Subcutaneous adipose tissue (tissue), 4 donors: ENCODE measurements around the gene SHLD1. TPM values are rescaled to one million over a fixed set of nuclear protein-coding genes. Genes with fewer than 3 reads are reported as not detected.

ENCODE experiments used
- total RNA-seq, 4 donors: library from RNA; depleted of rRNA; stranded (reverse); fragments of >200 nt; gene quantifications; one replicate each; pipeline ENCODE4 v1.1.0, GENCODE V29; 2016
- TF ChIP-seq, protein P1 (sequence below): fragments of 450-650 bp; IDR thresholded peaks from one replicate; pipeline ENCODE4 v1.5.1; 2016; ENCODE audit warnings: low read depth, mild to moderate bottlenecking, control low read depth, antibody characterized with exemption, moderate library complexity

SHLD1 gene, protein sequence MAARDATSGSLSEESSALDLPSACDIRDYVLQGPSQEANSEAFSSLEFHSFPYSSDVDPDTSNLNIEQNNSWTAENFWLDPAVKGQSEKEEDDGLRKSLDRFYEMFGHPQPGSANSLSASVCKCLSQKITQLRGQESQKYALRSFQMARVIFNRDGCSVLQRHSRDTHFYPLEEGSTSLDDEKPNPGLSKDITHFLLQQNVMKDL
- 1 to 10 TPM; 1.3 to 7.7 (median 2.9) TPM for total RNA-seq

DNA sequence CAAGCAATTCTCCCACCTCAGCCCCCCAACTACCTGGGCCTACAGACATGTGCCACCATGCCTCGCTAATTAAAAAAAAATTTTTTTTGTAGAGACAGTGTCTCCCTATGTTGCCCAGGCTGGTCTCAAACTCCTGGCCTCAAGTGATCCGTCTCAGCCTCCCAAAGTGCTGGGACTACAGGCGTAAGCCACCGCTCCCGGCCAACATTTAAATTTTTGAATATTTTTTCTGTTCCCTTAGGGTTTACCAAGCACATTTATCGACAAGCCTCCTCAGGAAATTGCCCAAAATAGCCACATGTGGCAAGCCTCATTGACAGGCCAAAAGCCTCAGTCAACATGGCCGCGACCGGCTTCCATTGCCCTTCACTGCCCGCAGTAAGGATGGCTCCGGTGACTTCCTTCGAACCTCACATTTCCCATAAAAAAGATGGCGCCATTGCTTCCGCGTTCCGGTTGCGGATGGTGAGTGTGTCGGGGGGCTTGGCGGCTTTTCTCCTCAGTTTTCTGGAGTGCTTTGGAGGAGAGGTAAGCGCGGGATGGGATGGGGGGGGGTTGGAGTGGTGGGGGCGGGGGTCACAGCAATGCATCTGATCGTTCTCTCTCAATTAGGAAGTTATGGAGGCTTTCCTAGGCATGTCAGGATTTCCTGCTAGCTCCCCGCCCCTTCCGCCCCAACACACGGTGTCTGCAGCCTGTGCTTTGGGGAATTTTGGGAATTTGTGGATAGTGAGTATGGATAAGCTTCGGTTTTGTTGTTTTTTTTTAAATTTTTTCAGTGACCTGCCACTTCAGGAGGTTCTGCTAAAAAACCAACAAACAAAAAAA lies at the start of gene SHLD1:
SHLD1 (plus strand) TSS at position 450 of the 828 bp plus-strand sequence. CDS start 22,465 bp downstream, outside the sequence.
- TF ChIP-seq, protein P1, sequence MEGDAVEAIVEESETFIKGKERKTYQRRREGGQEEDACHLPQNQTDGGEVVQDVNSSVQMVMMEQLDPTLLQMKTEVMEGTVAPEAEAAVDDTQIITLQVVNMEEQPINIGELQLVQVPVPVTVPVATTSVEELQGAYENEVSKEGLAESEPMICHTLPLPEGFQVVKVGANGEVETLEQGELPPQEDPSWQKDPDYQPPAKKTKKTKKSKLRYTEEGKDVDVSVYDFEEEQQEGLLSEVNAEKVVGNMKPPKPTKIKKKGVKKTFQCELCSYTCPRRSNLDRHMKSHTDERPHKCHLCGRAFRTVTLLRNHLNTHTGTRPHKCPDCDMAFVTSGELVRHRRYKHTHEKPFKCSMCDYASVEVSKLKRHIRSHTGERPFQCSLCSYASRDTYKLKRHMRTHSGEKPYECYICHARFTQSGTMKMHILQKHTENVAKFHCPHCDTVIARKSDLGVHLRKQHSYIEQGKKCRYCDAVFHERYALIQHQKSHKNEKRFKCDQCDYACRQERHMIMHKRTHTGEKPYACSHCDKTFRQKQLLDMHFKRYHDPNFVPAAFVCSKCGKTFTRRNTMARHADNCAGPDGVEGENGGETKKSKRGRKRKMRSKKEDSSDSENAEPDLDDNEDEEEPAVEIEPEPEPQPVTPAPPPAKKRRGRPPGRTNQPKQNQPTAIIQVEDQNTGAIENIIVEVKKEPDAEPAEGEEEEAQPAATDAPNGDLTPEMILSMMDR, result no peak

DNA sequence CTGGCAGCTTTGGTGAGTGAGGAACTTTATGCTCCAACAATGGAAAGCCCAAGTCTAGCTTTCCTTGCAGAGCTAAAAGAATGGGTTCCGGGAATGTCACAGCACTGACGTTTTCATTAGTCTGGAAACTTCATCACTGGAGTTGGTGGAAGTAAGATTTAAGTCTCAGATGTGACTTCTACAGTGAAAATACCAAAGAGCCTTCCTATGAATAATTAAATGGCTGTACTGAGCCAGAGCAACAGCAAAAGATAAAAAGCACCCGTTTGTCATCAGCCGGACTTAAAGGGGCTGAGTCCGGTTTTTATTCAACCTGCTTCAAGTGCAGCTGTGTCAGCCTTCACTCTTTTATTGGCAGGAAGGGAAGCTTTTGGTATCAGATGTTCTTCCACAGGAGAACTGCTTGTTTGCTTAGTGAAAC lies 46.5 kb upstream of the SHLD1 start:
- TF ChIP-seq, protein P1, result no peak

DNA sequence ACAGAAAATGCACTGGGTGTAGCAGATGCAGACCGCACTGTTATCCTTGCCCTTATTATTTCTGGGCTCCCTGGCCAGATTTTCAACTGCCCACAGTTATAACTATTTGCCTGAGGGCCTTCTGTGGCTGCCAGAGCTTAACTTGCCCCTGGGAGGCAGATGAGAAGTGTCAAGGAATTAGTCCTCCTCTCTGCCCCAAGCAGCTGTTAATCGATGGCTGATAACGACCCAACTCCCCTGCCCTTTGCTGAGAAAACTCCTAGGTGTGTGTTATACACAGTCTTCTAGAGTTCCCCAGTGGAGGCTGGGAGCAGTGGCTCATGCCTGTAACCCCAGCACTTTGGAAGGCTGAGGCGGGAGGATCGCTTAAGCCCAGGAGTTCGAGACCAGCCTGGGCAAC lies 44.4 kb upstream of the SHLD1 start:
- TF ChIP-seq, protein P1, result no peak

DNA sequence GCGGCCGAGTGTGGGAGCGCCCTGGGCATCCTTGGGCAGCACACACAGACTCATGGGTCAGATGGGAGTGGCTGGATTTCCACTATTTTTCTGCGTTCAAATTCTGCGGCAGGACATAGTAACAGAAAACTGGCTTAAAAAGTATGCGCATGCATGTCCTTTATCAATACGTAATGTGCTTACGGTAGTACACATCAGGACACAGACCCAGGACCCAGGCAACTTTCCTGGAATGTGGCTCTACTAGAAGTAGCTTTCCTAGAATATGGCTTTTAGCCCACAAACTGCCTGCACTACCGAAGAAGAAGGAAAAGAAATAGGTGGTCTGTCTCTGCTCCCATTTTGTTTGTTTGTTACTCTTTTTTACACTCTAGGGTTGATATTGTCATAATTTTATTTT lies 43.4 kb upstream of the SHLD1 start:
- TF ChIP-seq, protein P1, result no peak

DNA sequence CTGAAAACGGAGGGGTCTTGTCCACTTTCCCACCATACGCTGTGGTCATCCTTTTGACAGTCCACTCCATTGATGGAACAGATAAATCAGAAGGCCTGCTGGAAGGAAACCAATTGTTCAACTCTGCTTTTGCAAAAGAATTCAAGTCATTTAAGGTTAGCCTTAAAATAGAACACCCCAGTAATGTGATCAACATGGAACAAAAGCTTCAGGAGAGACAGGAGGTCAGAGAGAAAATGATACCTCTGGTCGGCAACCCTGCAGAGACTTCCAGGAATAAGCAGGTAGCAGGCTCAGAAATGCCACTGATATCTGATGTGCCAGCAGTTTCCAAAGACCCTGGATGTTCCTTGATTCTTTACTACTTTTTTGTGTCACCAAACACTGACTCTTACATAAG lies 39.6 kb upstream of the SHLD1 start:
- TF ChIP-seq, protein P1, result no peak

DNA sequence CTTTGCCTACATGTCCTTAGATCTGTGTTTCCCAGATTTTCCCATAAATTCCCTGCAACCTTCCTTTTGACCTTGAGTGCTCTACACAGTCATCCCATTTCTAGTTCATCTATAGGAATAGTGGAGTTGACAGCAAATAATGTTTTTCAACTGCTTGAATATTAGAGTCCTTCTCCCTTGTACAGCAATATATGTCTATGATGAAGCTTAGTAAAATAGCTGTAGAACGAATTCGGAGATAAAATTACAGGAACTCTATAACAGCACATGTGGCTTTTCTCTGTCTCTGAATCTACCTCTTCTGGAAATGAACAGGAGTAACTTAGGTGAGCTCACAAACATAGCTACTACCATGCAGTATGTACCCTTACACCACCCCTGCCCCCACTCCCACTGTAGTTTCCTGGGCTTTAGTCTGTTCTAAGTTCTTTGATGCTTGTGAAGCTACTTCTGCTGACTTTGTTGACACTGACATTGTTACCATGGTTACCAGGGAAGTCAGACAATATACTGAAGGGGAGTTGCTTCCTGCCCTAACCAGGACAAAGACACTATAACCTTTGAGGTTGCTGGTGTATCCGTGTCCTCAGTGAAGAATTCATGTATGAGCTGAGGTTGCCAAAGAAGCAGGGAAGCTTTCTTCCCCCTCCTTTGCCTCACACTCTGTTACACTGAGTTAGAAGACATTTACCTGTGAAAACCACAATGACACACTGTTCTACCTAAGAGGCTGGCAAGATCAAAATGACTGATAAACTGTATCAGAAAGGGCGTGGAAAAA lies 35.8 kb upstream of the SHLD1 start:
- TF ChIP-seq, protein P1, result no peak
